Trophoblast cell (in vitro differentiated cells and primary cell): Measurements from ENCODE around the gene HIP1R.

ENCODE experiments used
- DNase-seq, 2 donors: peaks; one replicate each; pipeline ENCODE4 v3.0.0-alpha.2; 2016
- H2AFZ ChIP-seq: 2 replicates; pipeline ENCODE4 v1.6.1; 2013; ENCODE audit warnings: low read length, moderate library complexity, mild to moderate bottlenecking; ENCODE audit not compliant: insufficient read depth, poor library complexity
- H2AK5ac ChIP-seq: 2 replicates; pipeline ENCODE4 v1.6.1; 2013; ENCODE audit warnings: mild to moderate bottlenecking, low read length
- H2BK120ac ChIP-seq: 2 replicates; pipeline ENCODE4 v1.6.1; 2013; ENCODE audit warnings: low read length, mild to moderate bottlenecking, moderate library complexity; ENCODE audit not compliant: insufficient read depth, poor library complexity
- H2BK12ac ChIP-seq: 2 replicates; pipeline ENCODE4 v1.6.1; 2013; ENCODE audit warnings: mild to moderate bottlenecking, low read length, moderate library complexity
- H2BK5ac ChIP-seq: 2 replicates; pipeline ENCODE4 v1.6.1; 2013; ENCODE audit warnings: low read length, low read depth, moderate library complexity, mild to moderate bottlenecking; ENCODE audit not compliant: poor library complexity
- H3K14ac ChIP-seq: 2 replicates; pipeline ENCODE4 v1.6.1; 2013; ENCODE audit warnings: mild to moderate bottlenecking, low read length
- H3K18ac ChIP-seq: 2 replicates; pipeline ENCODE4 v1.6.1; 2013; ENCODE audit warnings: mild to moderate bottlenecking, low read length
- H3K23ac ChIP-seq: 2 replicates; pipeline ENCODE4 v1.6.1; 2013; ENCODE audit warnings: low read length
- H3K27ac ChIP-seq: 2 replicates; pipeline ENCODE4 v1.5.1; 2013; ENCODE audit warnings: low read depth, mild to moderate bottlenecking, inconsistent platforms, low read length, moderate library complexity
- H3K27me3 ChIP-seq: 2 replicates; pipeline ENCODE4 v1.6.1; 2013; ENCODE audit warnings: inconsistent platforms, mild to moderate bottlenecking, low read length, moderate library complexity; ENCODE audit not compliant: insufficient read depth
- H3K36me3 ChIP-seq, 2 experiments: 1 replicate in 1 of 2; 2 replicates in 1 of 2; pipeline ENCODE4 v1.6.1; 2013; ENCODE audit warnings: low read length in 2 of 2, mild to moderate bottlenecking in 2 of 2, moderate library complexity in 1 of 2; ENCODE audit not compliant: insufficient read depth in 2 of 2, control insufficient read depth in 1 of 2
- H3K4ac ChIP-seq: 2 replicates; pipeline ENCODE4 v1.6.1; 2013; ENCODE audit warnings: low read depth, mild to moderate bottlenecking, low read length, moderate library complexity
- H3K4me1 ChIP-seq, 2 experiments: 1 replicate in 1 of 2; 2 replicates in 1 of 2; pipeline ENCODE4 v1.6.1; 2013; ENCODE audit warnings: low read length in 2 of 2, mild to moderate bottlenecking in 2 of 2, moderate library complexity in 1 of 2; ENCODE audit not compliant: insufficient read depth in 2 of 2, control insufficient read depth in 1 of 2
- H3K4me2 ChIP-seq: 2 replicates; pipeline ENCODE4 v1.6.1; 2013; ENCODE audit warnings: inconsistent platforms, mild to moderate bottlenecking, low read length, moderate library complexity
- H3K4me3 ChIP-seq: 2 replicates; pipeline ENCODE4 v1.5.1; 2013; ENCODE audit warnings: mild to moderate bottlenecking, low read depth, low read length, inconsistent platforms
- H3K79me1 ChIP-seq: one replicate; pipeline ENCODE4 v1.6.1; 2013; ENCODE audit warnings: low read length
- H3K79me2 ChIP-seq: 2 replicates; pipeline ENCODE4 v1.6.1; 2013; ENCODE audit warnings: low read length, mild to moderate bottlenecking; ENCODE audit not compliant: control insufficient read depth, insufficient read depth, poor library complexity
- H3K9ac ChIP-seq: 2 replicates; pipeline ENCODE4 v1.6.1; 2013; ENCODE audit warnings: mild to moderate bottlenecking, low read length
- H3K9me3 ChIP-seq: 2 replicates; pipeline ENCODE4 v1.6.1; 2013; ENCODE audit warnings: low read depth, mild to moderate bottlenecking, control low read depth, inconsistent platforms, low read length; ENCODE audit not compliant: insufficient read depth
- H4K12ac ChIP-seq: 2 replicates; pipeline ENCODE4 v1.6.1; 2013; ENCODE audit warnings: low read depth, mild to moderate bottlenecking, low read length, moderate library complexity
- H4K8ac ChIP-seq: 2 replicates; pipeline ENCODE4 v1.6.1; 2013; ENCODE audit warnings: low read depth, mild to moderate bottlenecking, low read length, moderate library complexity
- H4K91ac ChIP-seq: one replicate; pipeline ENCODE4 v1.6.1; 2013; ENCODE audit warnings: low read depth, mild to moderate bottlenecking, low read length, moderate library complexity
- WGBS: extraction: QIAGEN DNeasy Blood & Tissue Kit; methylation state at CpG from one replicate; pipeline ENCODE4 v1.1.7; 2013; ENCODE audit warnings: missing lambda C conversion rate; ENCODE audit not compliant: insufficient read length, insufficient coverage; ENCODE audit errors: extremely low coverage; 5-methylcytosine and 5-hydroxymethylcytosine counted together

Gene HIP1R

DNA sequence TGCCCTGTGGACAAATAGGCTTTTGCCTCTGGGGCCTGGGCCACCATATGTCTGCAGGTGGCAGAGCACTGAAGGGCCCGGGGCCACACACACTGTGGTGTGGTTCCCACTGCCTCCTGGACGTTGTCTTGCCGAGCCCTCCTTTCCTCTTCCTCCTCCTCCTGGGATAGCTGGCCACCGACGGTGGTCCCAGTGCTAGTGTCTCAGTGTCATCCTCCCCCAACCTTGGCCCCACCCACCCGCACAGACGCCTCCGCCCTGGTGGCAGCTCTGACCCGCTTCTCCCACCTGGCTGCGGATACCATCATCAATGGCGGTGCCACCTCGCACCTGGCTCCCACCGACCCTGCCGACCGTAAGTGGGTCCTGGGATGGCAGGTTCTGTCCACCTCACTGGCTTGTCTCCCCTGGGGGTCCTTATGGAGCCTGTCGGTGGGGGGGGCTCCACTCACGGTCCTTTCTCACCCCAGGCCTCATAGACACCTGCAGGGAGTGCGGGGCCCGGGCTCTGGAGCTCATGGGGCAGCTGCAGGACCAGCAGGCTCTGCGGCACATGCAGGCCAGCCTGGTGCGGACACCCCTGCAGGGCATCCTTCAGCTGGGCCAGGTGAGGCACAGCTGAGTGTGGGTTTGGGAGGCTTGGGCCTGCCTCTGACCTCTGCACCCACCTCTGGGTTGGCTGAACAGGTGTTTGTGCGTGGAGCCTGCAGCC is 23.5 kb downstream of the HIP1R start:
- no peak overlapping the region for H3K4ac ChIP-seq
- H2AK5ac ChIP-seq, result no peak overlapping the region
- H4K91ac ChIP-seq, result no peak overlapping the region
- no peak overlapping the region for H3K18ac ChIP-seq
- H3K9me3 ChIP-seq, result peaks cover 2% of the 10 kb centered on the region
- no peak overlapping the region for H2BK120ac ChIP-seq
- H2BK5ac ChIP-seq, result no peak overlapping the region
- H3K27ac ChIP-seq, result no peak overlapping the region
- peaks cover 9 to 14% of the 10 kb centered on the region in 2 experiments for H3K36me3 ChIP-seq
- H3K79me1 ChIP-seq, result no peaks in the 10 kb centered on the region
- no peak overlapping the region for H3K4me2 ChIP-seq
- no peak overlapping the region for H4K8ac ChIP-seq
- H3K9ac ChIP-seq, result no peak overlapping the region
- no peak overlapping the region for H2AFZ ChIP-seq
- DNase-seq, result no peak
- no peak overlapping the region for H3K4me3 ChIP-seq
- H3K23ac ChIP-seq, result no peak overlapping the region
- H4K12ac ChIP-seq, result no peak overlapping the region
- no peak overlapping the region for H2BK12ac ChIP-seq
- WGBS, result no CpG with 5 or more reads among the region's 22 CpGs
- H3K79me2 ChIP-seq, result no peaks in the 10 kb centered on the region
- peaks cover 0 to 4% of the 10 kb centered on the region in 2 experiments for H3K4me1 ChIP-seq
- no peaks in the 10 kb centered on the region for H3K27me3 ChIP-seq
- no peak overlapping the region for H3K14ac ChIP-seq

DNA sequence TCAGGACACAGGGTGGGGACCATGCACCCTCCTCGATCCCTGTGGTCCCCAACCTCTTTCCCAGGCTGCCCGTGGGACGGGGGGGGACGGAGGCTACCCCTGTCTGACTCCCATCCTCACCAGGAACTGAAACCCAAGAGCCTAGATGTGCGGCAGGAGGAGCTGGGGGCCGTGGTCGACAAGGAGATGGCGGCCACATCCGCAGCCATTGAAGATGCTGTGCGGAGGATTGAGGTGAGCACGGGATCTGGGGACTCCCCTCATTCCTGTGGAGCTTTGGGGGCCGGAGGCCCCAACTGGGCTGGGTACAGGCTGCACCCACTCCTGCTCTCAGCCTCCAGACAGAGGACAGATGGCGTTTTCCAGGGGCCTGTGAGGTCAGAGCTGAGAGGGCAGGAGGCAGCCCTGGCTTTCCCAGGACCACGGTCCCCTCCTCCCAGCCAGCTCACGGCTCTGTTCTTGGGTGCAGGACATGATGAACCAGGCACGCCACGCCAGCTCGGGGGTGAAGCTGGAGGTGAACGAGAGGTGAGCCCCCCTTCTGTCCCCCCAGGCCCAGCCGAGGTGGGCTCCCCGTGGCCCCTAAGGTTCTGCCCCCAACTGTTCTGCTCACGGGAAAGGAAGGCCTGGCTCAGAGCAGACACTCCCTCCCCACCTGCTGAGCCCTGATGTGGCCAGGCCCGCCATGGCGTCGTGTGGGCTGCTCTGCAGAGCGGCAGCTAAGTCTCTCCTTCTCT is 24.2 kb downstream of the HIP1R start:
- H3K18ac ChIP-seq, result no peak overlapping the region
- H4K12ac ChIP-seq, result no peak overlapping the region
- peaks cover 0 to 4% of the 10 kb centered on the region in 2 experiments for H3K4me1 ChIP-seq
- no peak overlapping the region for H2BK12ac ChIP-seq
- no peak overlapping the region for H3K14ac ChIP-seq
- H3K4ac ChIP-seq, result no peak overlapping the region
- H3K27me3 ChIP-seq, result no peaks in the 10 kb centered on the region
- no peak overlapping the region for H3K4me3 ChIP-seq
- H2BK5ac ChIP-seq, result no peak overlapping the region
- H4K8ac ChIP-seq, result no peak overlapping the region
- H2AK5ac ChIP-seq, result no peak overlapping the region
- DNase-seq, result no peak
- no peaks in the 10 kb centered on the region for H3K79me2 ChIP-seq
- no peak overlapping the region for H2BK120ac ChIP-seq
- no peak overlapping the region for H3K23ac ChIP-seq
- H3K4me2 ChIP-seq, result no peak overlapping the region
- H3K9me3 ChIP-seq, result peaks cover 2% of the 10 kb centered on the region
- no peaks in the 10 kb centered on the region for H3K79me1 ChIP-seq
- H3K9ac ChIP-seq, result no peak overlapping the region
- no CpG with 5 or more reads among the region's 26 CpGs for WGBS
- H4K91ac ChIP-seq, result no peak overlapping the region
- peaks cover 10 to 18% of the 10 kb centered on the region in 2 experiments for H3K36me3 ChIP-seq
- H2AFZ ChIP-seq, result no peak overlapping the region
- no peak overlapping the region for H3K27ac ChIP-seq

DNA sequence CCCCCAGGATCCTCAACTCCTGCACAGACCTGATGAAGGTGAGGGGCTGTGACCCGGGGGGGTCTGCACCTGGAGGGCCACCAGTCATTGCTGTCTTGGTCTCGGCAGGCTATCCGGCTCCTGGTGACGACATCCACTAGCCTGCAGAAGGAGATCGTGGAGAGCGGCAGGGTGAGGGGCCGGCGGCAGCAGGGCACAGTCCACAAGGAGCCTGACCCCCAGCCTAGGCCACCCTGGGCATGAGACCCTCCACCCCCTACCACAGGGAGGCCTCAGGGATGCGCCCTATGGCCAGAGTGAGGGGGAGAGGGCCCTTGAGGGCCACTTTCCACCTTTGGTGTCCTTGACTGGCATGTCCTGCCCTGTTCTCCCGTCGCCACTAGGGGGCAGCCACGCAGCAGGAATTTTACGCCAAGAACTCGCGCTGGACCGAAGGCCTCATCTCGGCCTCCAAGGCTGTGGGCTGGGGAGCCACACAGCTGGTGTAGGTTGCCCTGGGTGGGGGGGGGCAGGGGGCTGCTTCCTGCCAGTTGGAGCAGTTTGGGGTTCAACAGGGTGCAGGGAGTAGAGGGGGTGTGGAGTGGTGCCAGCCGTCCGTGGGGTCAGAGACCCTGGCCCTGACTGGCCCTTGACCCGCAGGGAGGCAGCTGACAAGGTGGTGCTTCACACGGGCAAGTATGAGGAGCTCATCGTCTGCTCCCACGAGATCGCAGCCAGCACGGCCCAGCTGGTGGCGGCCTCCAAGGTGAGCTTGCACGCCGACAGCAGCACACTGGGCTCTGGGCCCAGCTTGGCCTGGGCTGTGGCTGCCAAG is 25.0 kb downstream of the HIP1R start:
- peak; percentile 67 to 90 for DNase-seq
- Histone ChIP-seq H3K4me1 (peaks cover 0 to 4% of the 10 kb centered on the region in 2 experiments), H3K4me3 (no peak overlapping the region), H3K23ac (no peak overlapping the region), H2AK5ac (no peak overlapping the region), H3K36me3 (peaks cover 15 to 24% of the 10 kb centered on the region in 2 experiments), H4K8ac (no peak overlapping the region), H3K27ac (no peak overlapping the region), H3K14ac (no peak overlapping the region), H3K27me3 (no peaks in the 10 kb centered on the region), H2AFZ (no peak overlapping the region), H3K9me3 (peaks cover 2% of the 10 kb centered on the region), H3K4me2 (no peak overlapping the region), H4K91ac (no peak overlapping the region), H3K4ac (no peak overlapping the region), H3K79me2 (no peaks in the 10 kb centered on the region), H3K9ac (no peak overlapping the region), H2BK120ac (no peak overlapping the region), H2BK5ac (no peak overlapping the region), H4K12ac (no peak overlapping the region), H2BK12ac (no peak overlapping the region), H3K18ac (no peak overlapping the region), H3K79me1 (no peaks in the 10 kb centered on the region)
- no CpG with 5 or more reads among the region's 28 CpGs for WGBS

DNA sequence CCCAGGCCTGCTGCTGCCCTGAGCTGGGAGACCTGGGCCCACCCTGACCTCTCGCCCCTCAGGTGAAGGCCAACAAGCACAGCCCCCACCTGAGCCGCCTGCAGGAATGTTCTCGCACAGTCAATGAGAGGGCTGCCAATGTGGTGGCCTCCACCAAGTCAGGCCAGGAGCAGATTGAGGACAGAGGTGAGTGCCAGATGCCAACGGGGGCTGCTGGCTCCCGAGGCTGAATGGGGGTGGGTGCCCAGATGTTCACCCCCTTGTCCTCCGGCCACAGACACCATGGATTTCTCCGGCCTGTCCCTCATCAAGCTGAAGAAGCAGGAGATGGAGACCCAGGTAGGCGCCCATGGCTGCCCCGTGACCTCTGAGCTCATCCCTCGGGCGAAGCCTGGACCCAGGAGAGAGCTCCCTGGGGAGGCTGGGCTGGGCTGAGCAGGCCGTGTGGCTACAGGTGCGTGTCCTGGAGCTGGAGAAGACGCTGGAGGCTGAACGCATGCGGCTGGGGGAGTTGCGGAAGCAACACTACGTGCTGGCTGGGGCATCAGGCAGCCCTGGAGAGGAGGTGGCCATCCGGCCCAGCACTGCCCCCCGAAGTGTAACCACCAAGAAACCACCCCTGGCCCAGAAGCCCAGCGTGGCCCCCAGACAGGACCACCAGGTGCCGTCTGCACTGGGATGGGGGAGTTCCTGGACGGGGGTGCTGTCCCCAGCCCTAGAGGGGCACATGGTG is 25.8 kb downstream of the HIP1R start:
- no peak overlapping the region for H3K27ac ChIP-seq
- H3K14ac ChIP-seq, result no peak overlapping the region
- H3K18ac ChIP-seq, result no peak overlapping the region
- no peak overlapping the region for H4K91ac ChIP-seq
- no peak overlapping the region for H3K4me2 ChIP-seq
- no peak overlapping the region for H2BK120ac ChIP-seq
- no peaks in the 10 kb centered on the region for H3K27me3 ChIP-seq
- no peak overlapping the region for H3K4me3 ChIP-seq
- no peaks in the 10 kb centered on the region for H3K79me1 ChIP-seq
- no peak overlapping the region for H2BK5ac ChIP-seq
- H2BK12ac ChIP-seq, result no peak overlapping the region
- H4K12ac ChIP-seq, result no peak overlapping the region
- no peak overlapping the region for H4K8ac ChIP-seq
- no peak overlapping the region for H2AFZ ChIP-seq
- no CpG with 5 or more reads among the region's 23 CpGs for WGBS
- H3K9ac ChIP-seq, result no peak overlapping the region
- DNase-seq, result peak in 1 of 2 donors; percentile 27
- peaks cover 17 to 31% of the 10 kb centered on the region in 2 experiments for H3K36me3 ChIP-seq
- no peaks in the 10 kb centered on the region for H3K79me2 ChIP-seq
- peaks cover 2% of the 10 kb centered on the region for H3K9me3 ChIP-seq
- no peak overlapping the region for H3K23ac ChIP-seq
- no peak overlapping the region for H3K4ac ChIP-seq
- H3K4me1 ChIP-seq, result peaks cover 0 to 4% of the 10 kb centered on the region in 2 experiments
- H2AK5ac ChIP-seq, result no peak overlapping the region
